Glutamatergic neuron (in vitro differentiated cells): Measurements from ENCODE around the gene KIF1C. TPM values are rescaled to one million over a fixed set of nuclear protein-coding genes. Genes with fewer than 3 reads are reported as not detected.

Experiments
- DNase-seq: peaks from one replicate; pipeline ENCODE4 v3.0.0; 2022
- H3K27ac Mint-ChIP-seq: one replicate; pipeline ENCODE4 v1.8.0; 2020; ENCODE audit warnings: mild to moderate bottlenecking, mixed read lengths, inconsistent platforms; ENCODE audit not compliant: unreplicated experiment
- H3K27me3 Mint-ChIP-seq: one replicate; pipeline ENCODE4 v1.8.0; 2020; ENCODE audit warnings: mild to moderate bottlenecking, moderate library complexity, mixed read lengths, inconsistent platforms; ENCODE audit not compliant: unreplicated experiment
- H3K36me3 Mint-ChIP-seq: one replicate; pipeline ENCODE4 v1.8.0; 2020; ENCODE audit warnings: mild to moderate bottlenecking, mixed read lengths, inconsistent platforms; ENCODE audit not compliant: unreplicated experiment
- H3K4me1 Mint-ChIP-seq: one replicate; pipeline ENCODE4 v1.8.0; 2020; ENCODE audit warnings: mild to moderate bottlenecking, low read depth, mixed read lengths, inconsistent platforms; ENCODE audit not compliant: unreplicated experiment
- H3K4me3 Mint-ChIP-seq: one replicate; pipeline ENCODE4 v1.8.0; 2020; ENCODE audit warnings: mild to moderate bottlenecking, mixed read lengths, inconsistent platforms; ENCODE audit not compliant: unreplicated experiment
- H3K9me3 Mint-ChIP-seq: one replicate; pipeline ENCODE4 v1.8.0; 2020; ENCODE audit warnings: mild to moderate bottlenecking, moderate library complexity, mixed read lengths, inconsistent platforms; ENCODE audit not compliant: unreplicated experiment
- total RNA-seq: library from RNA; stranded (reverse); fragmentation: NEBNext Ultra II Directional; extraction: Animal tissue kit (Norgen Biotek cat#: 25700); gene quantifications from one replicate; pipeline ENCODE4 v1.2.1, GENCODE V29; 2021; ENCODE audit not compliant: unreplicated experiment
- TF ChIP-seq, protein P1 (sequence below): fragments of 200-600 bp; sonication (generic); IDR thresholded peaks from one replicate; pipeline ENCODE4 v1.5.0; 2021; ENCODE audit not compliant: partially characterized antibody, unreplicated experiment

The KIF1C gene
- total RNA-seq, 1 donor from 2014 or later, result 5.6 TPM

DNA sequence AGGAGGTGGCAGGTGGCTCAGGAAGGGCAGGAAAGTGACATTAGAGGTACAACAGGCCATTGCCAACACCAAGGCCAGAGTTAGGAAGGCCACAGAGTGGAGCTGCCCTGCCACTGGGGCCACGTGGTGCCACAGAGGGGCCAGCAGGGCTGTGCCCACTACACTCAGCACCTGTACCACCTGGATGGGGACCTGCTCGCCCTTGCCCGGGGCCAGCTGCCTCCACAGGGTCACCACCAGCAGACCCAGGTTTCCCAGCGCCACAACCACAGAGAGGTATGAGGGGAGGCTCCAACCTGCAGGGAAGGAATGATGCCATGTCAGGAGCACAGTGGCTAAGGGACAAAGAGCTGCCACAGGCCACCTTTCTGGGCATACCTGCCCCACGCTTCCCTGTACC lies 36.3 kb downstream of the KIF1C start:
- no peak overlapping the region for H3K27ac Mint-ChIP-seq
- TF ChIP-seq, protein P1, sequence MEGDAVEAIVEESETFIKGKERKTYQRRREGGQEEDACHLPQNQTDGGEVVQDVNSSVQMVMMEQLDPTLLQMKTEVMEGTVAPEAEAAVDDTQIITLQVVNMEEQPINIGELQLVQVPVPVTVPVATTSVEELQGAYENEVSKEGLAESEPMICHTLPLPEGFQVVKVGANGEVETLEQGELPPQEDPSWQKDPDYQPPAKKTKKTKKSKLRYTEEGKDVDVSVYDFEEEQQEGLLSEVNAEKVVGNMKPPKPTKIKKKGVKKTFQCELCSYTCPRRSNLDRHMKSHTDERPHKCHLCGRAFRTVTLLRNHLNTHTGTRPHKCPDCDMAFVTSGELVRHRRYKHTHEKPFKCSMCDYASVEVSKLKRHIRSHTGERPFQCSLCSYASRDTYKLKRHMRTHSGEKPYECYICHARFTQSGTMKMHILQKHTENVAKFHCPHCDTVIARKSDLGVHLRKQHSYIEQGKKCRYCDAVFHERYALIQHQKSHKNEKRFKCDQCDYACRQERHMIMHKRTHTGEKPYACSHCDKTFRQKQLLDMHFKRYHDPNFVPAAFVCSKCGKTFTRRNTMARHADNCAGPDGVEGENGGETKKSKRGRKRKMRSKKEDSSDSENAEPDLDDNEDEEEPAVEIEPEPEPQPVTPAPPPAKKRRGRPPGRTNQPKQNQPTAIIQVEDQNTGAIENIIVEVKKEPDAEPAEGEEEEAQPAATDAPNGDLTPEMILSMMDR, result no peak
- no peak for DNase-seq
- no peaks in the 10 kb centered on the region for H3K4me1 Mint-ChIP-seq
- no peak overlapping the region for H3K4me3 Mint-ChIP-seq
- no peaks in the 10 kb centered on the region for H3K36me3 Mint-ChIP-seq
- H3K9me3 Mint-ChIP-seq, result peaks cover 5% of the 10 kb centered on the region
- H3K27me3 Mint-ChIP-seq, result peaks cover 2% of the 10 kb centered on the region

DNA sequence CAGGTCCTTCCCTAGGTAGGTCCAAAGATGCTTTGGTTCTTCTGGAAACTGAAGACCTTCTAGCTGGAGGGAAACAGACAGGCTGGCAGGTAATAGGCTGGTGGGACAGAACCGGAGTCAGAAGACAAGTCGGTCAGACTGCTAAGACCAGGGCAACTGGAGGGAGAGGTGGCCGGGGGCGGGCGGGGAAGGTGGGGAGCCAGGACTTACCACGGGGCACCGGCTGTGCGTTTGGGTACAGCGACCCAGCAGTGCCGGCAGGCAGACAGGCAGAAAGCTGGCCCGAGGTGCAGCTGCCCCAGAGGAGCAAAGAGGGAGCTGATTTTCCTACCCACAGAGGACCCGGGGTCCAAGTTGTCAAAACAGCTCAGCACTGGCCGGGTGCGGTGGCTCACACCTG lies 36.9 kb downstream of the KIF1C start:
- Mint-ChIP-seq H3K36me3 (peaks cover 2% of the 10 kb centered on the region), H3K9me3 (peaks cover 5% of the 10 kb centered on the region), H3K4me3 (no peak overlapping the region), H3K27me3 (peaks cover 2% of the 10 kb centered on the region), H3K27ac (no peak overlapping the region), H3K4me1 (no peaks in the 10 kb centered on the region)
- TF ChIP-seq, protein P1, result no peak
- no peak for DNase-seq

DNA sequence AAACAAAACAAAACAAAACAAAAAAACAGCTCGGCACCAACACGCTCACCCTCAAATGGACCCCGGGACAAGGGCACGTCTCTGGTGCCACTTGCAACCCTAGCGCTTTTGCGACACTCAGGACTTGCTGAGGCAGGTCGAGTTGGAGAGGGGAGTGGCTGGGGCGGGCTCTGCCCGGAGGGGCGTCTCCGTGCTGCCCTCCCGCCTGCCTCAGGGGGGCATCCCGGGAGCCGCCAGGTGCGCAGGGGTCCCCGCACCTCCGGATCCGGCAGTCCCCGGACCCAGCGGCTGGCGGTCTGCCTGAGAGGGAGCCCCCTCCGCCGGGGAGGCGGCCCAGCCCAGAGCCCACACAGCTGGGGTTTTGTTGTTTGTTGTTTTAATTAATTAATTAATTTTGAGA lies 37.6 kb downstream of the KIF1C start, which contains the start of gene SLC52A1:
Gene SLC52A1, minus strand, starts transcription at position 112 of the 400 bp plus-strand sequence. CDS start 820 bp downstream, outside the sequence.
- peaks cover 5% of the 10 kb centered on the region for H3K9me3 Mint-ChIP-seq
- H3K4me1 Mint-ChIP-seq, result no peaks in the 10 kb centered on the region
- H3K4me3 Mint-ChIP-seq, result no peak within 1 kb of the TSS

DNA sequence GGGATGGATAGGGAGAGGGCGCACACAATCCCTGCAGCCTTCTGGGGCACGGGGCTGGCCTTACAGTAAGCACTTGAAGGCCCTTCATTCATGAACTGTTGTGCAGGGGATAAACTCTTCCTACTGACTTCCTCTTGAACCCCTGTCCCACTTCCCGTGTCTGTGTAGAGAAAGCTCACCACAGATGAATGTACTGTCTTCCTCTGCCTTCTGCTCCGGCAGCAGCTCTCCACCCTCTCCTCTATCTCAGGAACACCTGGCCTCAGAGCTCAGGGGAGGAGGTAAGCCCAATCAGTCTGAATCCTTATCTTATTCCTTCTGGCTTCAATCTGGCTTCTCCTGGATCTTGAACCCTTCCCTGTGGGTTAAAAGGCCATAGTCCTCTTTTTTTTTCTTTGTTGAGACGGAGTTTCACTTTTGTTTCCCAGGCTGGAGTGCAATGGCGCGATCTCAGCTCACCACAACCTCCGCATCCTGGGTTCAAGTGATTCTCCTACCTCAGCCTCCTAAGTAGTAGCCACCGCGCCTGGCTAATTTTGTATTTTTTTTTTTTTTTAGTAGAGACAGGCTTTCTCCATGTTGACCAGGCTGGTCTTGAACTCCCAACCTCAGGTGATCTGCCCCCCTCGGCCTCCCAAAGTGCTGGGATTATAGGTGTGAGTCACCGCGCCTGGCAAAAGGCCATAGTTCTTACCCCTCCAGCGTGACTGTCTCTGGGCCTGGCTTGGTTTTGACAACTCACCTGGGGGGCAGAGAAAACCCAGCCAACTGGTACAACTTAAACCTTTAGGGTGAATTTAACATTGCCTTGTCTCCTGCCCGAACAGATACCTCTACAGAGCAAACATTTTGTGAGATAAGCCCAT lies 44.6 kb downstream of the KIF1C start:
- Mint-ChIP-seq H3K27ac (no peak overlapping the region), H3K9me3 (peaks cover 4% of the 10 kb centered on the region), H3K36me3 (peaks cover 6% of the 10 kb centered on the region), H3K4me3 (no peak overlapping the region), H3K27me3 (no peaks in the 10 kb centered on the region), H3K4me1 (no peaks in the 10 kb centered on the region)
- no peak for DNase-seq
- TF ChIP-seq, protein P1, result no peak

More for the DNA sequence above, 37.6 kb downstream of the KIF1C start, which contains the start of gene SLC52A1:
- Mint-ChIP-seq H3K36me3 (peaks cover 6% of the 10 kb centered on the region), H3K27me3 (peaks cover 2% of the 10 kb centered on the region), H3K27ac (no peak within 1 kb of the TSS)
- TF ChIP-seq, protein P1, result no peak
- DNase-seq, result no peak

DNA sequence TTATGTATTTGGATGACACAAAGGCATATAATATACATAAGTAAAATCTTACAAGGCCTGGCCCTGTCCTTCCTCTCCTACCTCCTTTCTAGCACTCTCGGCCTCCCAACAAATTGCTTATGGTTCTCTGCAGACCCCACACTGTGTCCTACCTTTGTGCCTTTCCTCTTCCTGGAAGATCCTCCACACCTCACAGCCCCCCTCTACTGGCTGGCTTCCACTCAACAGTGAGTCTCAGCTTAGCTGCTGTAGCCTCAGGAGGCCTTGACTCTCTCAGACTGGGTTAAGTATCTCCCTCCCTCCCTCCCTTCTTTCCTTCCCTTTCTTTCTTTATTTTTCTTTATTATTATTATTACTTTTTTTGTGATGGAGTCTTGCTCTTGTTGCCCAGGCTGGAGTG lies 45.8 kb downstream of the KIF1C start:
- DNase-seq, result no peak
- Mint-ChIP-seq H3K4me3 (no peak overlapping the region), H3K27ac (no peak overlapping the region), H3K4me1 (no peaks in the 10 kb centered on the region), H3K9me3 (peaks cover 1% of the 10 kb centered on the region), H3K27me3 (no peaks in the 10 kb centered on the region), H3K36me3 (peaks cover 6% of the 10 kb centered on the region)
- TF ChIP-seq, protein P1, result no peak
